ENCODE measurements around the gene PRPF39. TPM values are rescaled to one million over a fixed set of nuclear protein-coding genes. Genes with fewer than 3 reads are reported as not detected.

PRPF39 gene
- total RNA-seq (2021) (32.3 to 39.3 TPM (median 34.4 TPM) in 3 replicates), Bru-seq, nascent RNA (percentile 93 among the genes with signal in this experiment)
- long read RNA-seq, experiment 1, transcript PRPF39-201 (14 exons, 2,868 nt): major isoform, 93 of 212 reads
- long read RNA-seq, experiment 1, partial matches to known transcripts: 23 of 212 reads
- long read RNA-seq, experiment 1, other reads (novel, unspliced or antisense): 92 of 212 reads
- long read RNA-seq, experiment 2, transcript PRPF39-201 (14 exons, 2,868 nt): major isoform, 8 of 31 reads
- long read RNA-seq, experiment 2, partial matches to known transcripts: 16 of 31 reads
- long read RNA-seq, experiment 2, other reads (novel, unspliced or antisense): 7 of 31 reads
- long read RNA-seq, experiment 3, transcript PRPF39-201 (14 exons, 2,868 nt): major isoform, 7 of 22 reads
- long read RNA-seq, experiment 3, partial matches to known transcripts: 6 of 22 reads
- long read RNA-seq, experiment 3, other reads (novel, unspliced or antisense): 9 of 22 reads

GRCh38 chr14:45083976-45084722, at the start of gene PRPF39:
TSS of gene PRPF39 (plus strand) at chr14:45084116. CDS start at chr14:45095240, 11,124 bp downstream.
- H3K27ac Mint-ChIP-seq: peak within 1 kb of the TSS; percentile 93
- peaks cover 44% of the 10 kb centered on the region for H3K4me1 Mint-ChIP-seq
- H3K9me3 Mint-ChIP-seq: peaks cover 13% of the 10 kb centered on the region
- no peaks in the 10 kb centered on the region for H3K27me3 Mint-ChIP-seq (ENCODE audit: low read depth)
- peak; percentile 95 for DNase-seq (ENCODE audit: low spot score)
- CTCF ChIA-PET: interaction anchor here (1.0 kb wide), 1 partner anchor 171 kb away, joined by 3 read pairs; no protein-coding TSS in a partner anchor
- H3K4me3 Mint-ChIP-seq: peak within 1 kb of the TSS; percentile 98
- ATAC-seq: peak; percentile 94
- POLR2A ChIA-PET: interaction anchor here (0.6 to 2.9 kb wide), 3 partner anchors 12 to 122 kb away, joined by 3 to 7 read pairs (median 3); partner anchors contain the start of genes FKBP3, KLHL28 and TOGARAM1
- H3K36me3 Mint-ChIP-seq: 0 out of 2 replicates have a peak, but pooled peaks cover 2% of the 10 kb centered on the region
- no peak for TF ChIP-seq PRRX2 (CRISPR knock-in tag; IDR thresholded peaks at IDR 0.05)
- no peak for TF ChIP-seq HMGXB4 (CRISPR knock-in tag; IDR thresholded peaks at IDR 0.05)
- TF ChIP-seq USF2 (CRISPR knock-in tag; IDR thresholded peaks at IDR 0.05): peak; percentile 94
- no peak for TF ChIP-seq ZNF512 (CRISPR knock-in tag; IDR thresholded peaks at IDR 0.05; ENCODE audit: borderline replicate concordance)
- no peak for TF ChIP-seq ZNF532 (CRISPR knock-in tag; IDR thresholded peaks at IDR 0.05; ENCODE audit: borderline replicate concordance)
- TF ChIP-seq NR3C1 (CRISPR knock-in tag; conservative IDR thresholded peaks at IDR 0.05; ENCODE audit: low read depth): no peak
- TF ChIP-seq NFATC4 (CRISPR knock-in tag; IDR thresholded peaks at IDR 0.05): no peak
- 0 out of 2 replicates have a peak, but pooled peaks have one; percentile 61 for TF ChIP-seq CREM (CRISPR knock-in tag; IDR thresholded peaks at IDR 0.05)
- TF ChIP-seq E2F4 (CRISPR knock-in tag; IDR thresholded peaks at IDR 0.05; ENCODE audit: borderline replicate concordance, low read depth): no peak
- no peak for TF ChIP-seq ETV6 (CRISPR knock-in tag; IDR thresholded peaks at IDR 0.05)
- no peak for TF ChIP-seq JUN (CRISPR knock-in tag; IDR thresholded peaks at IDR 0.05)
- TF ChIP-seq ZNF671 (CRISPR knock-in tag; IDR thresholded peaks at IDR 0.05): no peak
- TF ChIP-seq SP1 (CRISPR knock-in tag; conservative IDR thresholded peaks at IDR 0.05): peak; percentile 60; the same call in 1 of the 2 replicates
- TF ChIP-seq ERG (CRISPR knock-in tag; IDR thresholded peaks at IDR 0.05): no peak
- peak; percentile 83; the same call in 1 of the 2 replicates for TF ChIP-seq MAX (CRISPR knock-in tag; IDR thresholded peaks at IDR 0.05)
- 0 out of 2 replicates have a peak, but pooled peaks have one; percentile 13 for TF ChIP-seq E2F5 (CRISPR knock-in tag; IDR thresholded peaks at IDR 0.05)
- TF ChIP-seq FOXK1 (CRISPR knock-in tag; IDR thresholded peaks at IDR 0.05): 0 out of 2 replicates have a peak, but pooled peaks have one; percentile 8
- no peak for TF ChIP-seq CBFB (CRISPR knock-in tag; IDR thresholded peaks at IDR 0.05; ENCODE audit: low read depth)
- TF ChIP-seq USF1 (CRISPR knock-in tag; IDR thresholded peaks at IDR 0.05): peak; percentile 90
- TF ChIP-seq TCF7 (CRISPR knock-in tag; IDR thresholded peaks at IDR 0.05; ENCODE audit: low read depth): no peak
